Measurements from ENCODE around the gene PIK3CD. TPM values are rescaled to one million over a fixed set of nuclear protein-coding genes. Genes with fewer than 3 reads are reported as not detected.

PIK3CD gene
- total and polyA plus RNA-seq, 2 of the 8 experiments (the other 6 are each of a cell fraction or from before 2014, with no cell fraction given): 20.6 to 24.1 TPM

GRCh38 chr1:9764550-9764949 is 113.0 kb downstream of the PIK3CD start:
- TF ChIP-seq PHF8 (conservative IDR thresholded peaks at IDR 0.05; ENCODE audit: low read depth, low read length) (no peak), BRCA1 (IDR thresholded peaks at IDR 0.05; ENCODE audit: low read depth, low read length) (no peak), ASH2L (IDR thresholded peaks at IDR 0.05; ENCODE audit: low read length) (no peak), MAFK (IDR thresholded peaks at IDR 0.05; ENCODE audit: low read depth, low read length) (no peak), BCL11A (IDR thresholded peaks at IDR 0.05; ENCODE audit: low read depth in 2 of 2, low read length in 2 of 2) (no peak), RAD21 (IDR thresholded peaks at IDR 0.05 in 1 of 2, conservative IDR thresholded peaks at IDR 0.05 in 1 of 2; ENCODE audit: low read depth in 2 of 2, low read length in 2 of 2) (no peak), KDM5A (IDR thresholded peaks at IDR 0.05; ENCODE audit: low read length) (no peak), TAF1 (IDR thresholded peaks at IDR 0.05; ENCODE audit: low read depth, low read length) (no peak), RFX5 (IDR thresholded peaks at IDR 0.05; ENCODE audit: borderline replicate concordance, low read depth, low read length) (no peak), MAX (IDR thresholded peaks at IDR 0.05) (no peak)
- Histone ChIP-seq H3K23ac (ENCODE audit: insufficient read length) (no peak overlapping the region), H3K9me3 (ENCODE audit: insufficient read depth in 2 of 2, low read depth in 1 of 2, low read length in 1 of 2) (no peaks in the 10 kb centered on the region), H3K23me2 (ENCODE audit: low read depth, low read length) (no peaks in the 10 kb centered on the region), H2BK120ac (replicated peaks; ENCODE audit: low read depth, low read length) (no peak overlapping the region), H4K91ac (replicated peaks; ENCODE audit: insufficient read length, low read length) (no peak overlapping the region), H2AFZ (ENCODE audit: low read length) (no peak overlapping the region), H2BK5ac (ENCODE audit: low read depth, low read length) (no peak overlapping the region), H4K5ac (ENCODE audit: insufficient read length, low read depth, low read length) (no peak overlapping the region), H3K4me3 (ENCODE audit: extremely low read depth in 1 of 4, insufficient read depth in 2 of 4, low read depth in 3 of 4, low read length in 4 of 4) (no peak overlapping the region), H4K8ac (ENCODE audit: extremely low read depth, insufficient read depth, low read length) (no peak overlapping the region), H3K18ac (ENCODE audit: extremely low read depth, low read length) (no peak overlapping the region), H2BK15ac (ENCODE audit: low read length) (no peak overlapping the region), H3K79me1 (ENCODE audit: low read depth, low read length) (peaks cover 5% of the 10 kb centered on the region), H3K27ac (ENCODE audit: low read depth, low read length) (no peak overlapping the region), H2BK20ac (ENCODE audit: low read length) (no peak overlapping the region), H4K20me1 (replicated peaks in 1 of 2; ENCODE audit: control insufficient read depth in 1 of 2, insufficient read depth in 2 of 2, low read length in 2 of 2) (peaks cover 0 to 10% of the 10 kb centered on the region in 2 experiments), H3K36me3 (ENCODE audit: control insufficient read depth in 2 of 4, insufficient read depth in 4 of 4, low read length in 3 of 4) (no peaks in the 10 kb centered on the region; a peak in 3 of 8 replicates), H3K4me2 (ENCODE audit: insufficient read depth in 1 of 2, low read depth in 2 of 2, low read length in 2 of 2) (no peak overlapping the region), H3K79me2 (ENCODE audit: control insufficient read depth in 1 of 2, insufficient read depth in 2 of 2, low read length in 2 of 2) (peaks cover 3 to 50% of the 10 kb centered on the region in 2 experiments; a peak in 2 of 4 replicates), H3K4me1 (replicated peaks in 1 of 4; ENCODE audit: control insufficient read depth in 3 of 4, insufficient read depth in 4 of 4, low read length in 3 of 4) (peaks cover 10 to 18% (median 12%) of the 10 kb centered on the region in 4 experiments), H2AK5ac (ENCODE audit: low read depth, low read length) (no peak overlapping the region), H3K56ac (replicated peaks; ENCODE audit: insufficient read length, low read depth, low read length) (no peak overlapping the region), H3K4ac (replicated peaks; ENCODE audit: insufficient read length, low read depth, low read length) (no peak overlapping the region), H3K9ac (replicated peaks in 1 of 4; ENCODE audit: extremely low read depth in 1 of 4, low read depth in 3 of 4, low read length in 3 of 4) (no peak overlapping the region), H2BK12ac (ENCODE audit: low read depth, low read length) (no peak overlapping the region), H3K14ac (ENCODE audit: insufficient read length) (no peak overlapping the region), H3K27me3 (replicated peaks in 1 of 4; ENCODE audit: control insufficient read depth in 3 of 4, extremely low read depth in 1 of 4, insufficient read depth in 3 of 4, low read length in 3 of 4) (no peaks in the 10 kb centered on the region)
- CTCF ChIA-PET (ENCODE audit: partially characterized antibody): interaction anchor here (0.6 to 2.3 kb wide), 6 partner anchors 9 to 202 kb away, joined by 3 to 9 read pairs (median 5); no protein-coding TSS in a partner anchor
- DNase-seq (ENCODE audit: low read depth in 1 of 2, low spot score in 2 of 2): no peak
- POLR2A ChIA-PET (ENCODE audit: partially characterized antibody): no interaction called here
- FAIRE-seq: no peak
- WGBS, 2 experiments (ENCODE audit: extremely low coverage in 1 of 2, insufficient coverage in 1 of 2, insufficient read length in 1 of 2, insufficient replicate concordance in 2 of 2, low coverage in 1 of 2, low lambda C conversion rate in 2 of 2, missing lambda C conversion rate in 1 of 2): 84% methylated on average over 3 of the region's 3 CpGs; no CpG with 5 or more reads in 1 of the 2 experiments

Measured in H1 (cell line).